K562 (cell line): ENCODE measurements around the gene CHPF2.

Experiments used
- CTCF ChIP-seq, 3 experiments: IDR thresholded peaks in 2 of 3; conservative IDR thresholded peaks in 1 of 3; 2 replicates each; pipeline ENCODE4 v1.5.1; 2011 to 2012; ENCODE audit warnings: low read length in 3 of 3, mild to moderate bottlenecking in 3 of 3, control low read depth in 2 of 3, improper control_type of control experiment in 1 of 3, inconsistent platforms in 1 of 3, low read depth in 1 of 3, mixed read lengths in 1 of 3, moderate library complexity in 1 of 3; ENCODE audit not compliant: insufficient read depth in 2 of 3
- EP300 ChIP-seq: IDR thresholded peaks from 2 replicates; pipeline ENCODE4 v1.6.1; 2012; ENCODE audit warnings: low read length, improper control_type of control experiment
- FIP1L1 ChIP-seq: fragments of 200-400 bp; formaldehyde crosslinking; IDR thresholded peaks from 2 replicates; pipeline ENCODE4 v1.6.1; 2018; ENCODE audit warnings: mild to moderate bottlenecking, low read depth, low read length; ENCODE audit not compliant: poor library complexity, severe bottlenecking
- HDAC6 ChIP-seq: IDR thresholded peaks from 2 replicates; pipeline ENCODE4 v1.6.1; 2012; ENCODE audit warnings: low read depth, mild to moderate bottlenecking, control low read depth, inconsistent platforms, low read length, moderate library complexity
- POLR2A ChIP-seq: fragments of 450-650 bp; conservative IDR thresholded peaks from 2 replicates; pipeline ENCODE4 v1.6.1; 2016
- RERE ChIP-seq: sonication (generic); formaldehyde crosslinking; IDR thresholded peaks from 2 replicates; pipeline ENCODE4 v1.8.0; 2023; ENCODE audit warnings: missing genetic modification reagents, mild to moderate bottlenecking, borderline replicate concordance
- SETDB1 ChIP-seq: IDR thresholded peaks from one replicate; pipeline ENCODE4 v1.6.1; 2012; ENCODE audit warnings: low read length, control low read depth, inconsistent platforms
- SIN3B ChIP-seq: fragments of 450-650 bp; IDR thresholded peaks from 2 replicates; pipeline ENCODE4 v1.6.1; 2017; ENCODE audit warnings: low read depth, mild to moderate bottlenecking, moderate library complexity
- TBL1XR1 ChIP-seq, 2 experiments: IDR thresholded peaks; 2 replicates each; pipeline ENCODE4 v1.6.1; 2012; ENCODE audit warnings: improper control_type of control experiment in 2 of 2, low read length in 2 of 2, mild to moderate bottlenecking in 1 of 2
- U2AF1 ChIP-seq: fragments of 200-400 bp; formaldehyde crosslinking; optimal IDR thresholded peaks from 2 replicates; pipeline ENCODE3; 2017; ENCODE audit warnings: mild to moderate bottlenecking, low read depth, low read length, moderate library complexity
- TF ChIP-seq, protein P1 (sequence below): fragments of 250-450 bp; sonication (Bioruptor Pico); IDR thresholded peaks from 2 replicates; pipeline ENCODE4 v1.8.0; 2021; ENCODE audit warnings: moderate library complexity, mild to moderate bottlenecking, inconsistent platforms

DNA sequence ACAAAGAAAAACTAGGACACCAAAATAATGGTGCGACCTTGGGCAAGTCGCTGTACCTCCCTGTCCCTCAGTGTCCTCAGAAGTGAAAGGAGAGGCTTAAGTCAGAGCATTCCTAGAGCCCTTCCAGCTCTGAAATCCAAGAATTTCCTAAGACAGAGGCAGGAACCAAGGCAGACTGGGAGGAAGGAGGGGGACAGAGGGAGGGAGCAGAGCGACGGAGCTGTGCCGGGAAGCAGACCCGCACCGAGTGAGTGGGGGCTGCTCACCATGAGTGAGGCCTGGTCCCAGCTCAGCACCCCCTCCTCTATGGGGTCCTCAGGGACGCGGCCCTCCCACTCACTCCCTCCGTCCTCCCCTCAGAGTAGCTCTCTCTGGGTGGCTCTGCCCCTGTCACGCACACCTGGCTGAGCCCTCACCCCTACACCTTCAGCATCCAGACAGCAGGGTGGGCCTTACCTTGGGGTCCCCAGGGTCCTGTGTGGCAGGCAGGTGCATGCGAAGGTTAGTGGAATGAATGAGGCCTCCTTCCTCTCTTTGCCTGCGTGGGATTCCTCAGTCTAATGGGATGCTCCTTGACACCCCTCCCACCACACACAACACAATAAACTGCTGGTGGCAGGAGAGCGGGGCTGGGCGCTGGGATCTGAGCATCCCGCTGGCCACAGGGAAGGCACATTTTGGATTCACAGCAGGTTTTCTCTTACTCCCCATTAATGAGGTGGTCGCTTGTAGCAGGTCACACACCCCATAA lies 20.9 kb downstream of the CHPF2 start:
- TF ChIP-seq SETDB1 = no peak
- TF ChIP-seq, protein P1, sequence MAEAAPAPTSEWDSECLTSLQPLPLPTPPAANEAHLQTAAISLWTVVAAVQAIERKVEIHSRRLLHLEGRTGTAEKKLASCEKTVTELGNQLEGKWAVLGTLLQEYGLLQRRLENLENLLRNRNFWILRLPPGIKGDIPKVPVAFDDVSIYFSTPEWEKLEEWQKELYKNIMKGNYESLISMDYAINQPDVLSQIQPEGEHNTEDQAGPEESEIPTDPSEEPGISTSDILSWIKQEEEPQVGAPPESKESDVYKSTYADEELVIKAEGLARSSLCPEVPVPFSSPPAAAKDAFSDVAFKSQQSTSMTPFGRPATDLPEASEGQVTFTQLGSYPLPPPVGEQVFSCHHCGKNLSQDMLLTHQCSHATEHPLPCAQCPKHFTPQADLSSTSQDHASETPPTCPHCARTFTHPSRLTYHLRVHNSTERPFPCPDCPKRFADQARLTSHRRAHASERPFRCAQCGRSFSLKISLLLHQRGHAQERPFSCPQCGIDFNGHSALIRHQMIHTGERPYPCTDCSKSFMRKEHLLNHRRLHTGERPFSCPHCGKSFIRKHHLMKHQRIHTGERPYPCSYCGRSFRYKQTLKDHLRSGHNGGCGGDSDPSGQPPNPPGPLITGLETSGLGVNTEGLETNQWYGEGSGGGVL = no peak
- TF ChIP-seq EP300 = no peak
- no peak for TF ChIP-seq POLR2A
- no peak for TF ChIP-seq RERE
- TF ChIP-seq FIP1L1 = no peak
- TF ChIP-seq HDAC6 = no peak
- no peak for TF ChIP-seq SIN3B
- TF ChIP-seq TBL1XR1 (IDR thresholded peaks at IDR 0.05; ENCODE audit: low read length in 2 of 2) = no peak
- TF ChIP-seq U2AF1 = no peak
- no peak for TF ChIP-seq CTCF (IDR thresholded peaks at IDR 0.05 in 2 of 3, conservative IDR thresholded peaks at IDR 0.05 in 1 of 3; ENCODE audit: insufficient read depth in 2 of 3, low read depth in 1 of 3, low read length in 3 of 3)
